SK-N-SH treated with all-trans-retinoic acid at 6 μM for 48 hours (cell line): Measurements from ENCODE around the gene FLOT1.

Source experiments
- BACH2 ChIP-seq: fragments of 250-450 bp; sonication (Bioruptor Pico); IDR thresholded peaks from 2 replicates; pipeline ENCODE4 v1.9.0; 2021; ENCODE audit warnings: mild to moderate bottlenecking, borderline replicate concordance
- GLIS3 ChIP-seq: fragments of 250-450 bp; sonication (Bioruptor Pico); IDR thresholded peaks from 2 replicates; pipeline ENCODE4 v1.5.0; 2020; ENCODE audit warnings: mild to moderate bottlenecking, moderate library complexity
- RARB ChIP-seq: fragments of 250-450 bp; sonication (Bioruptor Pico); IDR thresholded peaks from 2 replicates; pipeline ENCODE4 v1.8.0; 2021; ENCODE audit warnings: mild to moderate bottlenecking, moderate library complexity
- TOX ChIP-seq: fragments of 250-450 bp; sonication (Bioruptor Pico); IDR thresholded peaks from 2 replicates; pipeline ENCODE4 v1.8.0; 2021; ENCODE audit warnings: mild to moderate bottlenecking, moderate library complexity, borderline replicate concordance
- ZC3H10 ChIP-seq: fragments of 250-450 bp; sonication (Bioruptor Pico); IDR thresholded peaks from 2 replicates; pipeline ENCODE4 v1.5.1; 2021; ENCODE audit warnings: mild to moderate bottlenecking, moderate library complexity
- ZNF565 ChIP-seq: fragments of 450-650 bp; formaldehyde crosslinking; conservative IDR thresholded peaks from 2 replicates; pipeline ENCODE4 v1.5.0; 2020; ENCODE audit warnings: low read depth, mild to moderate bottlenecking, moderate library complexity
- TF ChIP-seq, protein P1 (sequence below): fragments of 250-450 bp; sonication (Bioruptor Pico); IDR thresholded peaks from 2 replicates; pipeline ENCODE4 v1.8.0; 2020; ENCODE audit warnings: mild to moderate bottlenecking, moderate library complexity, borderline replicate concordance
- TF ChIP-seq, protein P2 (sequence below): fragments of 250-450 bp; sonication (Bioruptor Pico); IDR thresholded peaks from 2 replicates; pipeline ENCODE4 v1.8.0; 2021; ENCODE audit warnings: low read depth, mild to moderate bottlenecking, moderate library complexity, borderline replicate concordance

DNA sequence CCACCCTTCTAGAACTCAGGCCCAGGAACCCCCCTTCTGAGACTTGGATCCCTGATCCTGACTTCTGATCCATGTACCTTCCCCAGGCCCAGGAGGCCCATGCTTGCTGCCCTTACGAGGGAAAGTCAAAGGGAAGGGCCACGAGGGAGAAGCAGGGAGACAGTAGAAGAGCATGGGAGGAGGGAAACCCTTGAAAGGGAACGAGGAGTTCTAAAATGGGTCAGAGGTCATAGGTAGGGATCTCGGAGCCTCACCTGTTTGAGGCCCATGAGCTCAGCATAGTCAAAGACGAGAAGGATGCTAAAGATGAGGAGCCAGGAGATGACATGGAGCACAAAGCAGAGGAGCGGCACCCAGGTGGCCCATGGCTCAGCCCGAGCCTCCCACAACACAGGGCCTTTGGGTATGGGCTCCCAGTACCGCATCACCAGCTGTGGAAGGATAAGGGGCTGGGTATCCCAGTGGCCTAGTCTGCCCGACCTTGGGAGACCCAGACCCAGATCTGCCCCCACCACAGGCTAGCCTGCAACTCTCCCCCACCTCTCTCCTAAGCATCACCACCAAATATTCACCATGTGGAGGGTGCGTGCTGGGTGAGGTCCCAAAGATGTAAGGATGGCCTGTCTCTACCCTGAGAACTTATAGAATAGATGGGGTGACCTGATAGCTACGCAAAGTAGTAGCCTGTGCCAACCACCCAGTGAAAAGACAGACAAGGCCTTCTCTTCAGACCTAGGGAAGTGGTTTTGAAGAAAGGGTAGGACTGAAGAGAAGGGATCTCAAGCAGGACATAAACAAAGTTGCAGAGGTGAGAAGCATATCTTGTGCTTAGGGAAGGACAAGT, 53.2 kb downstream of the FLOT1 start:
- TF ChIP-seq TOX (CRISPR knock-in tag) (no peak), RARB (CRISPR knock-in tag) (no peak), ZC3H10 (CRISPR knock-in tag) (no peak), GLIS3 (CRISPR knock-in tag) (no peak), ZNF565 (no peak), BACH2 (CRISPR knock-in tag) (no peak)
- TF ChIP-seq, protein P1, sequence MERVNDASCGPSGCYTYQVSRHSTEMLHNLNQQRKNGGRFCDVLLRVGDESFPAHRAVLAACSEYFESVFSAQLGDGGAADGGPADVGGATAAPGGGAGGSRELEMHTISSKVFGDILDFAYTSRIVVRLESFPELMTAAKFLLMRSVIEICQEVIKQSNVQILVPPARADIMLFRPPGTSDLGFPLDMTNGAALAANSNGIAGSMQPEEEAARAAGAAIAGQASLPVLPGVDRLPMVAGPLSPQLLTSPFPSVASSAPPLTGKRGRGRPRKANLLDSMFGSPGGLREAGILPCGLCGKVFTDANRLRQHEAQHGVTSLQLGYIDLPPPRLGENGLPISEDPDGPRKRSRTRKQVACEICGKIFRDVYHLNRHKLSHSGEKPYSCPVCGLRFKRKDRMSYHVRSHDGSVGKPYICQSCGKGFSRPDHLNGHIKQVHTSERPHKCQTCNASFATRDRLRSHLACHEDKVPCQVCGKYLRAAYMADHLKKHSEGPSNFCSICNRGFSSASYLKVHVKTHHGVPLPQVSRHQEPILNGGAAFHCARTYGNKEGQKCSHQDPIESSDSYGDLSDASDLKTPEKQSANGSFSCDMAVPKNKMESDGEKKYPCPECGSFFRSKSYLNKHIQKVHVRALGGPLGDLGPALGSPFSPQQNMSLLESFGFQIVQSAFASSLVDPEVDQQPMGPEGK (CRISPR knock-in tag), result no peak
- TF ChIP-seq, protein P2, sequence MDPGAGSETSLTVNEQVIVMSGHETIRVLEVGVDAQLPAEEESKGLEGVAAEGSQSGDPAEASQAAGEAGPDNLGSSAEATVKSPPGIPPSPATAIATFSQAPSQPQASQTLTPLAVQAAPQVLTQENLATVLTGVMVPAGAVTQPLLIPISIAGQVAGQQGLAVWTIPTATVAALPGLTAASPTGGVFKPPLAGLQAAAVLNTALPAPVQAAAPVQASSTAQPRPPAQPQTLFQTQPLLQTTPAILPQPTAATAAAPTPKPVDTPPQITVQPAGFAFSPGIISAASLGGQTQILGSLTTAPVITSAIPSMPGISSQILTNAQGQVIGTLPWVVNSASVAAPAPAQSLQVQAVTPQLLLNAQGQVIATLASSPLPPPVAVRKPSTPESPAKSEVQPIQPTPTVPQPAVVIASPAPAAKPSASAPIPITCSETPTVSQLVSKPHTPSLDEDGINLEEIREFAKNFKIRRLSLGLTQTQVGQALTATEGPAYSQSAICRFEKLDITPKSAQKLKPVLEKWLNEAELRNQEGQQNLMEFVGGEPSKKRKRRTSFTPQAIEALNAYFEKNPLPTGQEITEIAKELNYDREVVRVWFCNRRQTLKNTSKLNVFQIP (CRISPR knock-in tag), result no peak
